ENCODE data around the gene NPL. TPM values are rescaled to one million over a fixed set of nuclear protein-coding genes. Genes with fewer than 3 reads are reported as not detected.

The NPL gene
- total and polyA plus RNA-seq, 9 of the 15 experiments (the other 6 are each of a cell fraction or from before 2014, with no cell fraction given), result 9.9 to 22.3 (median 14.2) TPM

GRCh38 chr1:182839209-182840066 is 49.9 kb downstream of the NPL start, which contains the start of gene DHX9 (continued):
- no peak for TF ChIP-seq PATZ1 (CRISPR knock-in tag; IDR thresholded peaks at IDR 0.05; ENCODE audit: borderline replicate concordance)
- TF ChIP-seq EGR1 (conservative IDR thresholded peaks at IDR 0.05), result peak; percentile 77
- TF ChIP-seq TCF7L2 (IDR thresholded peaks at IDR 0.05; ENCODE audit: low read depth, low read length), result 0 out of 2 replicates have a peak, but pooled peaks have one; percentile 30
- no peak for TF ChIP-seq SAFB2 (IDR thresholded peaks at IDR 0.05; ENCODE audit: borderline replicate concordance, low read depth, low read length, severe bottlenecking)
- peak; percentile 82 for TF ChIP-seq EP300 (IDR thresholded peaks at IDR 0.05; ENCODE audit: low read length)
- TF ChIP-seq TFE3 (CRISPR knock-in tag; IDR thresholded peaks at IDR 0.05), result no peak; the same call in 1 of the 2 replicates
- no peak for TF ChIP-seq IFI16 (CRISPR knock-in tag; IDR thresholded peaks at IDR 0.05)
- 0 out of 2 replicates have a peak, but pooled peaks have one; percentile 75 for TF ChIP-seq MYNN (IDR thresholded peaks at IDR 0.05)
- TF ChIP-seq MYNN (CRISPR knock-in tag; IDR thresholded peaks at IDR 0.05), result no peak
- TF ChIP-seq TOE1 (IDR thresholded peaks at IDR 0.05; ENCODE audit: borderline replicate concordance), result peak; percentile 63; the same call in 1 of the 2 replicates
- 0 out of 2 replicates have a peak, but pooled peaks have one; percentile 66 for TF ChIP-seq TOE1 (CRISPR knock-in tag; IDR thresholded peaks at IDR 0.05; ENCODE audit: borderline replicate concordance, low read depth)
- no peak for TF ChIP-seq SRSF7 (optimal IDR thresholded peaks at IDR 0.05; ENCODE audit: low read depth, low read length)
- TF ChIP-seq ZNF561 (CRISPR knock-in tag; conservative IDR thresholded peaks at IDR 0.05), result no peak
- TF ChIP-seq CSDE1 (IDR thresholded peaks at IDR 0.05), result no peak; a peak in 1 of 4 replicates
- no peak for TF ChIP-seq MYBL2 (IDR thresholded peaks at IDR 0.05; ENCODE audit: low read depth)
- TF ChIP-seq MYBL2 (CRISPR knock-in tag; IDR thresholded peaks at IDR 0.05; ENCODE audit: borderline replicate concordance), result no peak
- peak; percentile 90 for TF ChIP-seq SMAD1 (IDR thresholded peaks at IDR 0.05; ENCODE audit: low read depth, low read length, partially characterized antibody)
- TF ChIP-seq SMC3 (conservative IDR thresholded peaks at IDR 0.05; ENCODE audit: insufficient read depth, low read depth, low read length), result no peak
- no peak for TF ChIP-seq ZFP36 (IDR thresholded peaks at IDR 0.05; ENCODE audit: low read depth, low read length, partially characterized antibody)
- TF ChIP-seq PYGO2 (tag; IDR thresholded peaks at IDR 0.05), result no peak
- TF ChIP-seq ELF1 (tag; IDR thresholded peaks at IDR 0.05), result peak; percentile 69; the same call in 1 of the 2 replicates
- peak; percentile 62; the same call in 1 of the 2 replicates for TF ChIP-seq TAF7 (tag; IDR thresholded peaks at IDR 0.05)
- no peak for TF ChIP-seq DDX20 (tag; IDR thresholded peaks at IDR 0.05; ENCODE audit: low read depth)
- TF ChIP-seq ETV5 (CRISPR knock-in tag; IDR thresholded peaks at IDR 0.05; ENCODE audit: low read depth), result peak; percentile 94

Data from K562 (cell line).